Naive thymus-derived CD4-positive, alpha-beta T cell (primary cell): ENCODE measurements around the gene PTDSS2. TPM values are rescaled to one million over a fixed set of nuclear protein-coding genes. Genes with fewer than 3 reads are reported as not detected.
A peak's percentile ranks its signal among the peaks of the same experiment; 100 is the strongest.

Experiments used
- ATAC-seq: fragments of 150-1000 bp; cut with Tn5 transposase; 2 replicates; pipeline ENCODE4 v1.10.0; 2021; ENCODE audit warnings: mild to moderate bottlenecking, moderate library complexity
- CTCF ChIA-PET: fragments of 350-600 bp; sonication (Branson Sonifier 250); formaldehyde crosslinking; loops from one replicate; lab custom pipeline; 2021; ENCODE audit warnings: antibody characterized with exemption; lab: Charles Lee
- POLR2A ChIA-PET: fragments of 350-600 bp; sonication (Branson Sonifier 250); formaldehyde crosslinking; loops from one replicate; lab custom pipeline; 2021; ENCODE audit warnings: antibody characterized with exemption, inconsistent platforms; lab: Charles Lee
- DNase-seq, 9 donors: peaks; one replicate each; pipeline versions ENCODE4 v3.0.0 to v3.0.0-alpha.2; 2020 to 2022; ENCODE audit warnings: mixed read lengths in 1 of 9
- H3K27ac ChIP-seq: one replicate; pipeline ENCODE4 v1.7.0; 2013; ENCODE audit warnings: mild to moderate bottlenecking, low read depth, low read length, moderate library complexity
- H3K27me3 ChIP-seq, 2 donors: one replicate each; pipeline ENCODE4 v1.7.0; 2013; ENCODE audit warnings: low read length in 2 of 2, mild to moderate bottlenecking in 2 of 2, moderate library complexity in 2 of 2; ENCODE audit not compliant: control insufficient read depth in 2 of 2, insufficient read depth in 2 of 2
- H3K36me3 ChIP-seq, 3 experiments: 1 replicate in 2 of 3; 2 replicates in 1 of 3; pipeline ENCODE4 v1.7.0; 2013; ENCODE audit warnings: low read length in 3 of 3, mild to moderate bottlenecking in 3 of 3, moderate library complexity in 1 of 3; ENCODE audit not compliant: insufficient read depth in 3 of 3, control insufficient read depth in 2 of 3
- H3K4me1 ChIP-seq, 2 donors: one replicate each; pipeline ENCODE4 v1.7.0; 2013; ENCODE audit warnings: low read length in 2 of 2, mild to moderate bottlenecking in 2 of 2, moderate library complexity in 1 of 2; ENCODE audit not compliant: control insufficient read depth in 2 of 2, insufficient read depth in 2 of 2
- H3K4me3 ChIP-seq: 2 replicates; pipeline ENCODE4 v1.7.0; 2013; ENCODE audit warnings: mild to moderate bottlenecking, low read length
- H3K9me3 ChIP-seq, 3 experiments: 1 replicate in 2 of 3; 2 replicates in 1 of 3; pipeline ENCODE4 v1.7.0; 2013; ENCODE audit warnings: low read length in 3 of 3; ENCODE audit not compliant: control insufficient read depth in 2 of 3
- H3K27ac Mint-ChIP-seq, 9 donors: one replicate each; pipeline ENCODE4 v1.8.0; 2020 to 2022; ENCODE audit warnings: mixed read lengths in 9 of 9, mild to moderate bottlenecking in 8 of 9, moderate library complexity in 5 of 9, inconsistent platforms in 2 of 9
- H3K27me3 Mint-ChIP-seq, 5 donors: one replicate each; pipeline ENCODE4 v1.8.0; 2021 to 2022; ENCODE audit warnings: mixed read lengths in 5 of 5, mild to moderate bottlenecking in 1 of 5
- H3K36me3 Mint-ChIP-seq, 5 donors: one replicate each; pipeline ENCODE4 v1.8.0; 2020 to 2022; ENCODE audit warnings: mixed read lengths in 5 of 5, mild to moderate bottlenecking in 3 of 5, inconsistent platforms in 1 of 5
- H3K4me1 Mint-ChIP-seq, 7 donors: one replicate each; pipeline ENCODE4 v1.8.0; 2020 to 2022; ENCODE audit warnings: mixed read lengths in 7 of 7, mild to moderate bottlenecking in 3 of 7, inconsistent platforms in 1 of 7
- H3K4me3 Mint-ChIP-seq, 10 donors: one replicate each; pipeline ENCODE4 v1.8.0; 2020 to 2022; ENCODE audit warnings: mild to moderate bottlenecking in 10 of 10, mixed read lengths in 10 of 10, moderate library complexity in 6 of 10, inconsistent platforms in 2 of 10
- H3K9me3 Mint-ChIP-seq, 11 donors: one replicate each; pipeline ENCODE4 v1.8.0; 2020 to 2022; ENCODE audit warnings: mixed read lengths in 11 of 11, mild to moderate bottlenecking in 4 of 11, inconsistent platforms in 1 of 11, moderate library complexity in 1 of 11
- intact Hi-C, 2 donors: fragments of 100-400 bp; cut with micrococcal nuclease; formaldehyde crosslinking; loops; one replicate each; pipeline ENCODE4 v1.15.1; 2023
- polyA plus RNA-seq, 2 donors: library from polyadenylated mRNA; unstranded; fragments of 300-500 nt; fragmentation: Illumina TruSeq; gene quantifications; one replicate each; pipeline ENCODE4 v1.2.3, GENCODE V29; 2021
- total RNA-seq, 6 experiments: library from RNA in 5 of 6; stranded (reverse) in 5 of 6; gene quantifications; 1 replicate in 5 of 6; 2 replicates in 1 of 6; pipeline ENCODE4 v1.2.3 and lab custom pipeline; 2021 to 2026

Gene PTDSS2
- total and polyA plus RNA-seq, 7 experiments from 2014 or later, result 9.0 to 27.7 (median 19.4) TPM

- no peaks in the 10 kb centered on the region for H3K36me3 Mint-ChIP-seq
- ATAC-seq (no peak), DNase-seq (no peak)
- Histone ChIP-seq H3K27ac (no peak overlapping the region), H3K4me3 (no peak overlapping the region), H3K36me3 (no peaks in the 10 kb centered on the region), H3K9me3 (no peaks in the 10 kb centered on the region), H3K27me3 (no peaks in the 10 kb centered on the region), H3K4me1 (peaks cover 3 to 19% of the 10 kb centered on the region in 2 donors)
- H3K9me3 Mint-ChIP-seq, result no peaks in the 10 kb centered on the region
- H3K27ac Mint-ChIP-seq, result peak overlapping the region in 1 of 9 donors; percentile 22
- ChIA-PET POLR2A (interaction anchor here (0.9 to 1.6 kb wide), 4 partner anchors 29 to 56 kb away, joined by 3 to 7 read pairs (median 5); partner anchors contain the start of gene SIGIRR), CTCF (interaction anchor here (0.9 kb wide), 1 partner anchor 29 kb away, joined by 7 read pairs; the partner anchor contains the start of gene SIGIRR)
- intact Hi-C loops, result no loop called here
- no peak overlapping the region for H3K4me3 Mint-ChIP-seq
- peaks cover 0 to 5% (median 0%) of the 10 kb centered on the region in 5 donors for H3K27me3 Mint-ChIP-seq
- H3K4me1 Mint-ChIP-seq, result peaks cover 12 to 27% (median 24%) of the 10 kb centered on the region in 7 donors
Observed at GRCh38 chr11:443542-444199, 6.4 kb upstream of the PTDSS2 start.

DNA sequence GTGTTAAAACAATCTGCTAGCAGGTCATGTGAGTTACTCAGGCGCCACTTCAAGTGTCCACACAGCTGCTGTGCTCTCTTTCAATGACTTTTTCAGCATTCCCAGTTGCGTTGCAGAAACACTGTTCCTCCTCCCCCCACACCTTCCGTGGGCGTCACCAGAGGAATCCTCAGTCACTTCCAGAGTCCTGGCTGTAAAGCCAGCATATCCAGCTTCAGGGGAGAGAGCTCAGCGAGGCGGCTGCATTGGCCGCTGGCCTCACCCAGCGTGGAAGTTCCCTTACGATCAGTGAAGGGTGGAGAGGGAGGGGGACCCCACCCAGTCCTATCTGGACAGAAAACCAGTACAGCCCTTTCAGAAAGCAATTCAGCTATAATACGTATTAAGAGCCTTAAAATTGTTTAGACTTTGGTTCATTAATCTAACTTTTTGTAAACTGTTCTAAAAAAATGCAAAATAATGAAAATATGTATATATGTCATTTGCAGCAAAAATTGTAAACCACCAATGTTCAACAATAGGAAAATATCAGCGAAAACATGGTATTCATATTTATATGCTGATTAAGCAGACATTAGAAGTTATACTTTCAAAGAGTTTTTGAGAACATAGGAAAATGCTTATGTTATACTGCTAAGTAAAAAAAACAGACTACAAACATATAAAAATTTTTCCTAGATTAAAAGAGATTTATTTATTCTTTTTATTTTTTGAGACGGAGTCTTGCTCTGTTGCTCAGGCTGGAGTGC lies 5.5 kb upstream of the PTDSS2 start:
- intact Hi-C loops, result no loop called here
- no peaks in the 10 kb centered on the region for H3K9me3 Mint-ChIP-seq
- DNase-seq (no peak), ATAC-seq (no peak)
- Histone ChIP-seq H3K4me3 (no peak overlapping the region), H3K27ac (no peak overlapping the region), H3K36me3 (no peaks in the 10 kb centered on the region), H3K4me1 (peaks cover 12 to 28% of the 10 kb centered on the region in 2 donors), H3K27me3 (no peaks in the 10 kb centered on the region), H3K9me3 (no peaks in the 10 kb centered on the region)
- ChIA-PET POLR2A (interaction anchor here (0.9 to 8.9 kb wide), 4 partner anchors 30 to 57 kb away, joined by 3 to 109 read pairs (median 5); partner anchors contain the start of gene SIGIRR), CTCF (interaction anchor here (0.7 to 1.3 kb wide), 2 partner anchors 30 to 106 kb away, joined by 3 read pairs; partner anchors contain the start of gene SIGIRR)
- no peaks in the 10 kb centered on the region for H3K36me3 Mint-ChIP-seq
- H3K4me3 Mint-ChIP-seq, result no peak overlapping the region
- peaks cover 0 to 5% (median 0%) of the 10 kb centered on the region in 5 donors for H3K27me3 Mint-ChIP-seq
- H3K4me1 Mint-ChIP-seq, result peaks cover 11 to 27% (median 23%) of the 10 kb centered on the region in 7 donors
- no peak overlapping the region for H3K27ac Mint-ChIP-seq

GRCh38 chr11:445765-446588 lies 4.1 kb upstream of the PTDSS2 start:
- Mint-ChIP-seq H3K4me3 (peak overlapping the region in 1 of 10 donors; percentile 68), H3K27ac (peak overlapping the region in 2 of 9 donors; percentile 47 to 55), H3K9me3 (no peaks in the 10 kb centered on the region), H3K4me1 (peaks cover 5 to 23% (median 20%) of the 10 kb centered on the region in 7 donors), H3K36me3 (peaks cover 0 to 3% (median 0%) of the 10 kb centered on the region in 5 donors), H3K27me3 (peaks cover 0 to 7% (median 0%) of the 10 kb centered on the region in 5 donors)
- H3K9me3 ChIP-seq, result no peaks in the 10 kb centered on the region
- no peak overlapping the region for H3K27ac ChIP-seq
- intact Hi-C loops, result no loop called here
- CTCF ChIA-PET, result interaction anchor here (0.8 to 7.1 kb wide), 2 partner anchors 11 to 195 kb away, joined by 3 to 42 read pairs; no protein-coding TSS in a partner anchor
- H3K4me3 ChIP-seq, result no peak overlapping the region
- POLR2A ChIA-PET, result interaction anchor here (8.9 kb wide), 1 partner anchor 39 kb away, joined by 109 read pairs; no protein-coding TSS in a partner anchor
- DNase-seq (no peak), ATAC-seq (no peak)
- peaks cover 13 to 22% of the 10 kb centered on the region in 2 donors for H3K4me1 ChIP-seq
- no peaks in the 10 kb centered on the region for H3K27me3 ChIP-seq
- H3K36me3 ChIP-seq, result no peaks in the 10 kb centered on the region

GRCh38 chr11:446891-447290 lies 3.2 kb upstream of the PTDSS2 start:
- peaks cover 16 to 24% of the 10 kb centered on the region in 2 donors for H3K4me1 ChIP-seq
- peak overlapping the region in 4 of 10 donors; percentile 9 to 51 (median 30) for H3K4me3 Mint-ChIP-seq
- H3K4me3 ChIP-seq, result no peak overlapping the region
- H3K36me3 Mint-ChIP-seq, result peaks cover 0 to 4% (median 0%) of the 10 kb centered on the region in 5 donors
- H3K27ac Mint-ChIP-seq, result peak overlapping the region in 1 of 9 donors; percentile 29
- H3K9me3 Mint-ChIP-seq, result no peaks in the 10 kb centered on the region
- intact Hi-C loops, result no loop called here
- H3K36me3 ChIP-seq, result no peaks in the 10 kb centered on the region
- peaks cover 0 to 7% (median 0%) of the 10 kb centered on the region in 5 donors for H3K27me3 Mint-ChIP-seq
- DNase-seq, result no peak
- no peak for ATAC-seq
- H3K27ac ChIP-seq, result no peak overlapping the region
- H3K27me3 ChIP-seq, result no peaks in the 10 kb centered on the region
- peaks cover 9 to 25% (median 22%) of the 10 kb centered on the region in 7 donors for H3K4me1 Mint-ChIP-seq
- no peaks in the 10 kb centered on the region for H3K9me3 ChIP-seq
- POLR2A ChIA-PET, result interaction anchor here (1.1 to 8.9 kb wide), 4 partner anchors 8 to 239 kb away, joined by 4 to 109 read pairs (median 64); partner anchors contain the start of genes BET1L, RIC8A and SIGIRR
- CTCF ChIA-PET, result interaction anchor here (0.7 to 7.1 kb wide), 3 partner anchors 41 to 196 kb away, joined by 4 to 42 read pairs (median 36); no protein-coding TSS in a partner anchor

DNA sequence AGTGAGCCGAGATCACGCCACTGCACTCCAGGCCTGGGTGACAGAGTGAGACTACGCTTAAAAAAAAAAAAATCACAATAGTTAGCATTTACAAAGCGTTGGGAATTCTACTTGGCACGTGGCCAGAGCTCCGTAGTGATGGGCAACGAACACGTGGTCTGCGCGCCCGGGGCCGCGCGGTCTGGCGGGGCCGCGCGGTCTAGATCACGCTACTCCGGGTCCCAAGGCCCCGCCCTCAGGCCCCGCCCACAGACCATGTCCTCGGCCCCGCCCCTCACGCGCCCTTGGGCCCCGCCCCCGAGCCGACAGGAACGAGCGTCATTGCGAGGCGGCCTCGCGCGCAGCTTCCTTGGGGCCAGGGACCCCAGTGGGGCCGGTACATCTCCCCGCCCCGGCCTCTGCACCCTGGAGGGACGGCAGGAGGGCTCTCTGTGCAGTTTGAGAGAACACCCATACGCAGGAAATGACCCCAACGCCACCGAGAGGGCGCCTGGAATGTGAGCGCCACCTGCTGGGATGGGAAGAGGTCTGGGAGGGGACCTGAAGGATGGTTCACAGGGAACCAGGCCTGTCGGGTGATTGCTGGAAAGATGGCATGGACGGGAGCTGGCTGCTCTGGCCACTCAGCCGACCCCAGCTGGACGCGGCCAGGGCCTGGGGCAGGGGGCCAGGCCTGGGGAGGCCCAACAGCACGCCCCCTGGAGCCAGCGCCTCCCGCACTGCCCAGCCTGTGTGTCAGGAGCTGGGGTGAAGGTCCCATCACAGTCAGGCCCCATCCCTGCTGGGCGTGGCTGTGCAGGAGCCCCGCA lies 2.0 kb upstream of the PTDSS2 start:
- peak; percentile 86 for ATAC-seq
- peak overlapping the region; percentile 74 for H3K4me3 ChIP-seq
- H3K27ac ChIP-seq, result peak overlapping the region; percentile 98
- ChIA-PET CTCF (interaction anchor here (0.8 to 7.1 kb wide), 14 partner anchors 10 to 219 kb away, joined by 3 to 42 read pairs (median 3); partner anchors contain the start of genes PSMD13 and SIGIRR), POLR2A (interaction anchor here (0.6 to 8.9 kb wide), 19 partner anchors 9 to 274 kb away, joined by 3 to 109 read pairs (median 4); partner anchors contain the start of genes BET1L, HRAS, PHRF1 and RIC8A)
- Mint-ChIP-seq H3K27ac (peak overlapping the region; percentile 79 to 98 (median 95)), H3K4me1 (peaks cover 9 to 25% (median 22%) of the 10 kb centered on the region in 7 donors), H3K4me3 (peak overlapping the region; percentile 84 to 95 (median 89)), H3K27me3 (peaks cover 0 to 7% (median 0%) of the 10 kb centered on the region in 5 donors), H3K9me3 (no peaks in the 10 kb centered on the region), H3K36me3 (peaks cover 0 to 4% (median 2%) of the 10 kb centered on the region in 5 donors)
- H3K36me3 ChIP-seq, result peaks cover 0 to 6% (median 0%) of the 10 kb centered on the region in 3 experiments
- H3K4me1 ChIP-seq, result peaks cover 16 to 24% of the 10 kb centered on the region in 2 donors
- DNase-seq, result peak; percentile 86 to 98 (median 93)
- intact Hi-C loops, result loop anchor here (1.0 kb wide), 7 partner anchors 33 to 241 kb away; partner anchors contain the start of genes BET1L (in 1 of the 2), PSMD13 (in 1 of the 2), RIC8A (in 1 of the 2) and SIRT3 (in 1 of the 2)
- no peaks in the 10 kb centered on the region for H3K9me3 ChIP-seq
- no peaks in the 10 kb centered on the region for H3K27me3 ChIP-seq
